Measurements from ENCODE around the gene BCAS3. TPM values are rescaled to one million over a fixed set of nuclear protein-coding genes. Genes with fewer than 3 reads are reported as not detected.

BCAS3 gene
- total RNA-seq, 1 experiment from 2014 or later, result 14.4 TPM

- Histone ChIP-seq H3K36me3 (ENCODE audit: insufficient read depth, low read length, poor library complexity, severe bottlenecking) (no peaks in the 10 kb centered on the region), H3K27me3 (replicated peaks; ENCODE audit: insufficient read depth, low read depth, low read length, poor library complexity) (no peaks in the 10 kb centered on the region), H3K9me3 (ENCODE audit: low read depth, low read length, poor library complexity, severe bottlenecking) (no peaks in the 10 kb centered on the region), H3K27ac (ENCODE audit: low read depth, low read length, poor library complexity, severe bottlenecking) (no peak overlapping the region), H3K4me1 (ENCODE audit: insufficient read depth, low read length, poor library complexity, severe bottlenecking) (no peaks in the 10 kb centered on the region), H3K4me3 (ENCODE audit: low read depth, low read length, poor library complexity, severe bottlenecking) (no peak overlapping the region)
- POLR2A ChIA-PET (ENCODE audit: low non-redundant PET), result no interaction called here
- no peak for DNase-seq (ENCODE audit: low spot score)
- no TSS peak for BruUV-seq (replicated peaks)
- CTCF ChIA-PET, result no interaction called here
- intact Hi-C loops (cut with micrococcal nuclease; ENCODE audit: unreplicated experiment), result loop anchor here (10.0 kb wide), 1 partner anchor 59 kb away; no protein-coding TSS in a partner anchor
- TF ChIP-seq CTCF (conservative IDR thresholded peaks at IDR 0.05; ENCODE audit: low read depth, low read length) (no peak), EZH2 (IDR thresholded peaks at IDR 0.05; ENCODE audit: borderline replicate concordance, low read depth, low read length, poor library complexity, severe bottlenecking) (no peak)
Measured at GRCh38 chr17:61066062-61066461, 388.4 kb downstream of the BCAS3 start.

GRCh38 chr17:61070649-61071048 is 393.0 kb downstream of the BCAS3 start:
- no TSS peak for BruUV-seq (replicated peaks)
- ChIA-PET POLR2A (ENCODE audit: low non-redundant PET) (no interaction called here), CTCF (no interaction called here)
- no peak for TF ChIP-seq EZH2 (IDR thresholded peaks at IDR 0.05; ENCODE audit: borderline replicate concordance, low read depth, low read length, poor library complexity, severe bottlenecking)
- TF ChIP-seq CTCF (conservative IDR thresholded peaks at IDR 0.05; ENCODE audit: low read depth, low read length), result no peak
- Histone ChIP-seq H3K4me1 (ENCODE audit: insufficient read depth, low read length, poor library complexity, severe bottlenecking) (no peaks in the 10 kb centered on the region), H3K36me3 (ENCODE audit: insufficient read depth, low read length, poor library complexity, severe bottlenecking) (no peaks in the 10 kb centered on the region), H3K27ac (ENCODE audit: low read depth, low read length, poor library complexity, severe bottlenecking) (no peak overlapping the region), H3K4me3 (ENCODE audit: low read depth, low read length, poor library complexity, severe bottlenecking) (no peak overlapping the region), H3K27me3 (replicated peaks; ENCODE audit: insufficient read depth, low read depth, low read length, poor library complexity) (no peaks in the 10 kb centered on the region), H3K9me3 (ENCODE audit: low read depth, low read length, poor library complexity, severe bottlenecking) (no peaks in the 10 kb centered on the region)
- intact Hi-C loops (cut with micrococcal nuclease; ENCODE audit: unreplicated experiment), result no loop called here
- DNase-seq (ENCODE audit: low spot score), result no peak

GRCh38 chr17:61072648-61073047 is 395.0 kb downstream of the BCAS3 start:
- no peak overlapping the region for H3K27ac ChIP-seq (ENCODE audit: low read depth, low read length, poor library complexity, severe bottlenecking)
- ChIA-PET CTCF (interaction anchor here (0.6 kb wide), 2 partner anchors 272 to 413 kb away, joined by 3 to 7 read pairs; no protein-coding TSS in a partner anchor), POLR2A (ENCODE audit: low non-redundant PET) (no interaction called here)
- no peak overlapping the region for H3K4me3 ChIP-seq (ENCODE audit: low read depth, low read length, poor library complexity, severe bottlenecking)
- intact Hi-C loops (cut with micrococcal nuclease; ENCODE audit: unreplicated experiment), result no loop called here
- H3K9me3 ChIP-seq (ENCODE audit: low read depth, low read length, poor library complexity, severe bottlenecking), result no peaks in the 10 kb centered on the region
- H3K4me1 ChIP-seq (ENCODE audit: insufficient read depth, low read length, poor library complexity, severe bottlenecking), result no peaks in the 10 kb centered on the region
- DNase-seq (ENCODE audit: low spot score), result no peak
- H3K27me3 ChIP-seq (replicated peaks; ENCODE audit: insufficient read depth, low read depth, low read length, poor library complexity), result no peaks in the 10 kb centered on the region
- no TSS peak for BruUV-seq (replicated peaks)
- H3K36me3 ChIP-seq (ENCODE audit: insufficient read depth, low read length, poor library complexity, severe bottlenecking), result no peaks in the 10 kb centered on the region
- TF ChIP-seq EZH2 (IDR thresholded peaks at IDR 0.05; ENCODE audit: borderline replicate concordance, low read depth, low read length, poor library complexity, severe bottlenecking), result no peak
- no peak for TF ChIP-seq CTCF (conservative IDR thresholded peaks at IDR 0.05; ENCODE audit: low read depth, low read length)

Data from A673 (cell line).